Fibroblast of skin of left quadriceps (primary cell): ENCODE data around the gene LRTM2.

Source experiments
- DNase-seq, 2 experiments: peaks; one replicate each; pipeline ENCODE4 v3.0.0-alpha.2; 2013; ENCODE audit warnings: low read depth in 2 of 2

LRTM2 gene

GRCh38 chr12:1842183-1842904 is 22.0 kb downstream of the LRTM2 start:
- DNase-seq: no peak

- no peak for DNase-seq
Measured at GRCh38 chr12:1842905-1843640, 22.7 kb downstream of the LRTM2 start.

- no peak for DNase-seq
Measured at GRCh38 chr12:1843641-1844005, 23.3 kb downstream of the LRTM2 start.

- DNase-seq: no peak
Measured at GRCh38 chr12:1844223-1844622, 23.9 kb downstream of the LRTM2 start.

- no peak for DNase-seq
Measured at GRCh38 chr12:1844661-1845409, 24.5 kb downstream of the LRTM2 start.

- DNase-seq: no peak
Measured at GRCh38 chr12:1845427-1845826, 25.1 kb downstream of the LRTM2 start.

- DNase-seq: no peak
Measured at GRCh38 chr12:1845886-1846285, 25.5 kb downstream of the LRTM2 start.

- no peak for DNase-seq
Measured at GRCh38 chr12:1846421-1847405, 26.3 kb downstream of the LRTM2 start.

- DNase-seq: no peak
Measured at GRCh38 chr12:1847411-1847810, 27.0 kb downstream of the LRTM2 start.

GRCh38 chr12:1848146-1848545 is 27.8 kb downstream of the LRTM2 start:
- DNase-seq: no peak

- no peak for DNase-seq
Measured at GRCh38 chr12:1848745-1849144, 28.4 kb downstream of the LRTM2 start.

GRCh38 chr12:1851151-1851701 is 30.9 kb downstream of the LRTM2 start:
- DNase-seq: peak; percentile 87 to 90

- no peak for DNase-seq
Measured at GRCh38 chr12:1852076-1852475, 31.7 kb downstream of the LRTM2 start.

GRCh38 chr12:1853716-1854115 is 33.4 kb downstream of the LRTM2 start:
- DNase-seq: no peak

- DNase-seq: peak in 1 of 2 experiments; percentile 1
Measured at GRCh38 chr12:1855241-1855640, 34.9 kb downstream of the LRTM2 start.

- DNase-seq: no peak
Measured at GRCh38 chr12:1857086-1857485, 36.7 kb downstream of the LRTM2 start.

GRCh38 chr12:1857821-1858220 is 37.5 kb downstream of the LRTM2 start:
- no peak for DNase-seq

GRCh38 chr12:1858456-1858855 is 38.1 kb downstream of the LRTM2 start:
- no peak for DNase-seq

- no peak for DNase-seq
Measured at GRCh38 chr12:1859643-1860042, 39.3 kb downstream of the LRTM2 start.

- DNase-seq: no peak
Measured at GRCh38 chr12:1862973-1863372, 42.6 kb downstream of the LRTM2 start.

- DNase-seq: no peak
Measured at GRCh38 chr12:1863823-1864222, 43.5 kb downstream of the LRTM2 start.
